OCI-LY1 (cell line): ENCODE measurements around the gene SUGP2.

Experiments used
- H2AFZ ChIP-seq: fragments of 200-600 bp; sonication (generic), shearing (Covaris generic); 2 replicates; pipeline ENCODE4 v1.6.0; 2014; ENCODE audit warnings: antibody characterized with exemption, mild to moderate bottlenecking, low read length
- H3F3A ChIP-seq: fragments of 200-600 bp; sonication (generic), shearing (Covaris generic); 2 replicates; pipeline ENCODE4 v1.6.0; 2014; ENCODE audit warnings: mild to moderate bottlenecking, antibody characterized with exemption, low read length, moderate library complexity; ENCODE audit not compliant: insufficient read depth
- H3K27ac ChIP-seq: fragments of 200-600 bp; sonication (generic); 2 replicates; pipeline ENCODE4 v1.5.1; 2014; ENCODE audit warnings: low read length, mixed run types, mild to moderate bottlenecking, low read depth; ENCODE audit not compliant: poor library complexity, severe bottlenecking
- H3K27me3 ChIP-seq: fragments of 200-600 bp; sonication (generic); 2 replicates; pipeline ENCODE4 v1.6.0; 2014; ENCODE audit warnings: antibody characterized with exemption, mild to moderate bottlenecking, low read length, moderate library complexity; ENCODE audit not compliant: insufficient read depth
- H3K36me3 ChIP-seq: fragments of 200-600 bp; sonication (generic); 2 replicates; pipeline ENCODE4 v1.6.1; 2014; ENCODE audit warnings: mild to moderate bottlenecking, antibody characterized with exemption, low read length, moderate library complexity, mixed read lengths; ENCODE audit not compliant: insufficient read depth
- H3K4me1 ChIP-seq: fragments of 200-600 bp; sonication (generic); 2 replicates; pipeline ENCODE4 v1.5.1; 2014; ENCODE audit warnings: mild to moderate bottlenecking, low read length, moderate library complexity; ENCODE audit not compliant: insufficient read depth, severe bottlenecking
- H3K4me2 ChIP-seq: fragments of 200-600 bp; sonication (generic), shearing (Covaris generic); 2 replicates; pipeline ENCODE4 v1.6.1; 2014; ENCODE audit warnings: low read length
- H3K4me3 ChIP-seq: fragments of 200-600 bp; sonication (generic); 2 replicates; pipeline ENCODE4 v1.5.1; 2014; ENCODE audit warnings: low read length, low read depth, mild to moderate bottlenecking, mixed read lengths; ENCODE audit not compliant: poor library complexity, severe bottlenecking
- H3K79me2 ChIP-seq: fragments of 200-600 bp; shearing (Covaris generic); 2 replicates; pipeline ENCODE4 v1.6.1; 2016; ENCODE audit warnings: mixed run types, low read length, mixed read lengths; ENCODE audit not compliant: insufficient read depth
- H3K9ac ChIP-seq: fragments of 200-600 bp; sonication (generic), shearing (Covaris generic); 2 replicates; pipeline ENCODE4 v1.6.1; 2014; ENCODE audit warnings: mild to moderate bottlenecking, low read length, mixed read lengths
- H3K9me2 ChIP-seq: fragments of 200-600 bp; sonication (generic), shearing (Covaris generic); 2 replicates; pipeline ENCODE4 v1.6.1; 2014; ENCODE audit warnings: low read depth, mild to moderate bottlenecking, low read length, mixed read lengths
- H3K9me3 ChIP-seq: fragments of 200-600 bp; shearing (Covaris generic); 2 replicates; pipeline ENCODE4 v1.6.1; 2014; ENCODE audit warnings: low read length, mixed read lengths
- H4K20me1 ChIP-seq: fragments of 200-600 bp; sonication (generic), shearing (Covaris generic); 2 replicates; pipeline ENCODE4 v1.6.0; 2016; ENCODE audit warnings: mild to moderate bottlenecking, low read length; ENCODE audit not compliant: insufficient read depth
- EZH2 ChIP-seq: fragments of 200-600 bp; sonication (generic), shearing (Covaris generic); IDR thresholded peaks from 2 replicates; pipeline ENCODE4 v1.8.0; 2017; ENCODE audit warnings: borderline replicate concordance, mixed run types, mild to moderate bottlenecking, antibody characterized with exemption, low read length, moderate library complexity, mixed read lengths
- TF ChIP-seq, protein P1 (sequence below): fragments of 200-600 bp; sonication (generic), shearing (Covaris generic); IDR thresholded peaks from 2 replicates; pipeline ENCODE4 v1.5.1; 2017; ENCODE audit warnings: mild to moderate bottlenecking, antibody characterized with exemption, low read length, moderate library complexity, mixed read lengths

The SUGP2 gene

DNA sequence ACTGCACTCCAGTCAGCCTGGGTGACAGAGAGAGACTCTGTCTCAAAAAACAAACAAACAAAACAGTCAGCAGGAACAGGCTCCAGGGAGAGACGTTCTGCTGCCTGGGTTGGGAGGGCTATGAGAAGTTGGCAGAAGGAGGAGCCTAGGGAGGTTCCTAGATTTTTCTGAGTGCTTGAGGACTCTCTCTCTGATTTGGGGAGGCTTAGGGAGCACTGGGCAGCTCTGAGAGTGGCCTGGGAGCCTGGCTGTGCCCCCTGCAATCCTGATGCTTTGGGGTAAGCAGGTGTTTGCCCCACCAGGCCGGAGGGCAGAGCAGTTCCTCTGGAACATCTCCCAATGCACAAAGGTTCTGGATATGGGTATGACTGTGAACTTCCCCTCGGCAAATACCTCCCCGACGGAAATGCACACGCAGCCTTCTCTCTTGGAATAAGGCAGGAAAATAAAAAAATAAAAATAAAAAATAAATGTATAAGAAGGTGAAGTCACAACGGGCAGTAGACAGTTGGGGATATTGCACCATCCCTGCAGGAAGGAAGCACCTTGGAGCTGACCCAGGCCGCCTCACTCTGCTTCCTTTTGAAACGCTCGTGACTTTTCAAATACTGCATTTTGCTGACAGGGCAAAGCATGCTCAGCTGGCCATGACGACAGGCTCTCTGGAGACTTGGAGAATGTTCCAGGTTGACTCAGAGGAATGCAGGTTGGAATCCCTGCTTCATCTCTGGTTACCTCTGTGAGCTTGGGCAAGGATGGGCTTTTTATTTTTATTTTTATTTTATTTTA, 65.8 kb downstream of the SUGP2 start:
- no peaks in the 10 kb centered on the region for H3K27me3 ChIP-seq
- H3F3A ChIP-seq: no peaks in the 10 kb centered on the region
- no peaks in the 10 kb centered on the region for H3K4me1 ChIP-seq
- TF ChIP-seq, protein P1, sequence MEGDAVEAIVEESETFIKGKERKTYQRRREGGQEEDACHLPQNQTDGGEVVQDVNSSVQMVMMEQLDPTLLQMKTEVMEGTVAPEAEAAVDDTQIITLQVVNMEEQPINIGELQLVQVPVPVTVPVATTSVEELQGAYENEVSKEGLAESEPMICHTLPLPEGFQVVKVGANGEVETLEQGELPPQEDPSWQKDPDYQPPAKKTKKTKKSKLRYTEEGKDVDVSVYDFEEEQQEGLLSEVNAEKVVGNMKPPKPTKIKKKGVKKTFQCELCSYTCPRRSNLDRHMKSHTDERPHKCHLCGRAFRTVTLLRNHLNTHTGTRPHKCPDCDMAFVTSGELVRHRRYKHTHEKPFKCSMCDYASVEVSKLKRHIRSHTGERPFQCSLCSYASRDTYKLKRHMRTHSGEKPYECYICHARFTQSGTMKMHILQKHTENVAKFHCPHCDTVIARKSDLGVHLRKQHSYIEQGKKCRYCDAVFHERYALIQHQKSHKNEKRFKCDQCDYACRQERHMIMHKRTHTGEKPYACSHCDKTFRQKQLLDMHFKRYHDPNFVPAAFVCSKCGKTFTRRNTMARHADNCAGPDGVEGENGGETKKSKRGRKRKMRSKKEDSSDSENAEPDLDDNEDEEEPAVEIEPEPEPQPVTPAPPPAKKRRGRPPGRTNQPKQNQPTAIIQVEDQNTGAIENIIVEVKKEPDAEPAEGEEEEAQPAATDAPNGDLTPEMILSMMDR: no peak
- TF ChIP-seq EZH2: no peak
- H3K27ac ChIP-seq: no peak overlapping the region
- no peak overlapping the region for H3K9ac ChIP-seq
- no peak overlapping the region for H3K4me2 ChIP-seq
- no peaks in the 10 kb centered on the region for H3K9me3 ChIP-seq
- H3K9me2 ChIP-seq: no peaks in the 10 kb centered on the region
- no peak overlapping the region for H2AFZ ChIP-seq
- no peaks in the 10 kb centered on the region; the same call in 1 of the 2 replicates for H3K36me3 ChIP-seq
- no peak overlapping the region for H3K4me3 ChIP-seq
- H3K79me2 ChIP-seq: no peaks in the 10 kb centered on the region
- H4K20me1 ChIP-seq: no peaks in the 10 kb centered on the region

DNA sequence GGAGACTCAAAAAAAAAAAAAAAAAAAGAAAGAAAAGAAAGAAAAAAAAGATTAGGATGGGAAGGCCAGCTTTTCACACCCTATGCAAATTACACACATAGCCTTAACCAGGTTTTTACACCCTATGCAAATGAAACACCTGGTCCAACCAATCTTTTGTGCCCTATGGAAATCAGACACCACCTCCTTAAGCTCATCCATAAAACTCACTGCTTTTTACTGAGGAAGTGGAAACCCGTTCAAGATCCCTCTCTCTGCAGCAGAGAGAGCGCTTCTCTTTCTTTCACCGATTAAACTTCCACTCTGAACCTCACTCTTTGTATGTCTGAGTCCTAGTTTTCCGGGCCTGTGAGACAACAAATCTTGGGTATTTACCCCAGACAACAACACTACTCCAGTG, 67.0 kb downstream of the SUGP2 start:
- Histone ChIP-seq H2AFZ (no peak overlapping the region), H3K9ac (no peak overlapping the region), H3F3A (no peaks in the 10 kb centered on the region), H4K20me1 (no peaks in the 10 kb centered on the region), H3K4me3 (no peak overlapping the region), H3K9me3 (no peaks in the 10 kb centered on the region), H3K4me2 (no peak overlapping the region), H3K27me3 (no peaks in the 10 kb centered on the region), H3K9me2 (no peaks in the 10 kb centered on the region), H3K79me2 (no peaks in the 10 kb centered on the region), H3K4me1 (no peaks in the 10 kb centered on the region), H3K36me3 (no peaks in the 10 kb centered on the region; the same call in 1 of the 2 replicates), H3K27ac (no peak overlapping the region)
- TF ChIP-seq, protein P1: no peak
- TF ChIP-seq EZH2: no peak

DNA sequence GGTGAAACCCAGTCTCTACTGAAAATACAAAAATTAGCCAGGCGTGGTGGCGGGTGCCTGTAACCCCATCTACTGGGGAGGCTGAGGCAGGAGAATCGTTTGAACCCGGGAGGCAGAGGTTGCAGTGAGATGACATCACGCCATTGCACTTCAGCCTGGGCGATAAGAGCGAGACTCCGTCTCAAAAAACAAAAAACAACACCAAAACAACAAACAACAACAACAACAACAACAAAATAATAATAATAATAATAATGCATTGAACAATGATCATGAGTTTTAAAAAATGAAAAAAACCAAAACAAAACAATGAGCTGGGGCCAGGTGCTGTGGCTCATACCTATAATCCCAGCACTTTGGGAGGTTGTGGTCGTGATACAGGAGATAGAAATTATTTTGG, 69.2 kb downstream of the SUGP2 start:
- TF ChIP-seq, protein P1: no peak
- no peak for TF ChIP-seq EZH2
- H3K4me1 ChIP-seq: no peaks in the 10 kb centered on the region
- no peaks in the 10 kb centered on the region for H3K9me2 ChIP-seq
- no peaks in the 10 kb centered on the region for H3K27me3 ChIP-seq
- no peaks in the 10 kb centered on the region for H4K20me1 ChIP-seq
- no peaks in the 10 kb centered on the region for H3F3A ChIP-seq
- H3K27ac ChIP-seq: no peak overlapping the region
- no peak overlapping the region for H2AFZ ChIP-seq
- H3K79me2 ChIP-seq: no peaks in the 10 kb centered on the region
- H3K9ac ChIP-seq: no peak overlapping the region
- no peak overlapping the region for H3K4me2 ChIP-seq
- H3K36me3 ChIP-seq: no peaks in the 10 kb centered on the region; the same call in 1 of the 2 replicates
- no peaks in the 10 kb centered on the region for H3K9me3 ChIP-seq
- H3K4me3 ChIP-seq: no peak overlapping the region
